COLO668 (cell line): ENCODE results near the gene ERFE.

Experiments used
- DNase-seq: peaks from one replicate; lab custom pipeline; 2025; ENCODE audit not compliant: unreplicated experiment; lab: John Stamatoyannopoulos, UW

ERFE gene

GRCh38 chr2:238203094-238203972 lies 44.6 kb downstream of the ERFE start, which contains the start of gene ILKAP:
Gene ILKAP (minus strand): TSS chr2:238203695. CDS start chr2:238203553, 142 bp downstream.
- peak; percentile 94 for DNase-seq

- DNase-seq = no peak
Observed at GRCh38 chr2:238203973-238204683, 45.4 kb downstream of the ERFE start.

- no peak for DNase-seq
Observed at GRCh38 chr2:238207006-238207405, 48.2 kb downstream of the ERFE start.

GRCh38 chr2:238216651-238217184 lies 57.9 kb downstream of the ERFE start:
- no peak for DNase-seq
